GM18858 (cell line): ENCODE measurements around the gene MCEMP1.
"Not testable (repeated sequence)": the region's sequence is repeated elsewhere in the genome, so short reads cannot be mapped to it uniquely, and the experiment has no call there.

Source experiments
- ATAC-seq: cut with Tn5 transposase; IDR thresholded peaks from one replicate; pipeline ENCODE4 v1.9.1; 2021; ENCODE audit not compliant: unreplicated experiment

MCEMP1 gene

DNA sequence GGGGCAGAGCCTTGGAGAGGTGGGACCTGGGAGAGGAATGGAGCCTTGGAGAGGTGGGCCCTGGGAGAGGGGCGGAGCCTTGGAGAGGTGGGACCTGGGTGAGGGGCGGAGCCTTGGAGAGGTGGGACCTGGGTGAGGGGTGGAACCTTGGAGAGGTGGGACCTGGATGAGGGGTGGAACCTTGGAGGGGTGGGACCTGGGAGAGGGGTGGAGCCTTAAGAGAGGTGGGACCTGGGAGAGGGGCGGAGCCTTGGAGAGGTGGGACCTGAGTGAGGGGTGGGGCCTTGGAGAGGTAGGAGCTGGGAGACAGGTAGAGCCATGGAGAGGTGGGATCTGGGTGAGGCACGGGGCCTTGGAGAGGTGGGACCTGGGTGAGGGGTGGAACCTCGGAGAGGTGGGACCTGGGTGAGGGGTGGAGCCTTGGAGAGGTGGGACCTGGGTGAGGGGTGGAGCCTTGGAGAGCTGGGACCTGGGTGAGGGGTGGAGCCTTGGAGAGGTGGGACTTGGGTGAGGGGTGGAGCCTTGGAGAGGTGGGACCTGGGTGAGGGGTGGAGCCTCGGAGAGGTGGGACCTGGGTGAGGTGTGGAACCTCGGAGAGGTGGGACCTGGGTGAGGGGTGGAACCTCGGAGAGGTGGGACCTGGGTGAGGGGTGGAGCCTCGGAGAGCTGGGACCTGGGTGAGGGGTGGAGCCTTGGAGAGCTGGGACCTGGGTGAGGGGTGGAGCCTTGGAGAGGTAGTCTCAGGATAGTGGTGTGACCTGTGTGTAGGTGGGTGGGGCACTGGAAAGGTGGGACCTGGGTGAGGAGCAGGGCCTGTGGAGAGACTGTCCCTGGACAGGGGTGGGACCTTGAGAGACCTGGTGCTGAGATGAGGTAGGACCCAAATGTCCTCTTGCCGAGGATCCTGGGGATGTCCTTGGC lies 33.0 kb upstream of the MCEMP1 start:
- ATAC-seq = not testable (repeated sequence)

DNA sequence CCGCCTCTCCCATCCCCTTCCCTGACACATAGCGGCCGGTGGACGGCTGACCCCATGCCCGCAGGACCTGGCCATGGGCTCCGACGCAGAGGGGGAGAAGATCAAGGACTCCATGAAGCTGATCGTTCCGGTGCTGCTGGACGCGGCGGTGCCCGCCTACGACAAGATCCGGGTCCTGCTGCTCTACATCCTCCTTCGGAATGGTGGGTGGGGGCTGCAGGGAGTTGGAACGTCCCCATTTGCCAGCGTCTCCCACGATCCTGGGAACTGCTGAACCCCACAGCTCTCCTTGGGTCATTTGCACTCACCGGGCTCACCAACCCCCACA lies 32.4 kb upstream of the MCEMP1 start:
- ATAC-seq = no peak

DNA sequence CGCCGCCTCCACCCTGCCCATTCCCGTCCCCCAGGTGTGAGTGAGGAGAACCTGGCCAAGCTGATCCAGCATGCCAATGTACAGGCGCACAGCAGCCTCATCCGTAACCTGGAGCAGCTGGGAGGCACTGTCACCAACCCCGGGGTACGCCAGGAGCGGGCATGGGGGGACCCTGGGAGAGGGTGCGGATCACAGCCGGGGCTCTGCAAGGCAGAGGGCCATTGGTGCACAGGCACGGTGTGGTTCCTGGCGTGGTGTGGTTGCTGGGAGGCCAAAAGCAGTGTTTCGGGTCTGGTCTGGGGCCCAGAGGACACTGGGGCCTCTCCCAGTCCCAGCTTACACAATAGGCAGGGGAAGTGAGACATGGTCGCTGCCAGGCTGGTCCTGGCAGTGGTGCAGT lies 31.7 kb upstream of the MCEMP1 start:
- no peak for ATAC-seq

DNA sequence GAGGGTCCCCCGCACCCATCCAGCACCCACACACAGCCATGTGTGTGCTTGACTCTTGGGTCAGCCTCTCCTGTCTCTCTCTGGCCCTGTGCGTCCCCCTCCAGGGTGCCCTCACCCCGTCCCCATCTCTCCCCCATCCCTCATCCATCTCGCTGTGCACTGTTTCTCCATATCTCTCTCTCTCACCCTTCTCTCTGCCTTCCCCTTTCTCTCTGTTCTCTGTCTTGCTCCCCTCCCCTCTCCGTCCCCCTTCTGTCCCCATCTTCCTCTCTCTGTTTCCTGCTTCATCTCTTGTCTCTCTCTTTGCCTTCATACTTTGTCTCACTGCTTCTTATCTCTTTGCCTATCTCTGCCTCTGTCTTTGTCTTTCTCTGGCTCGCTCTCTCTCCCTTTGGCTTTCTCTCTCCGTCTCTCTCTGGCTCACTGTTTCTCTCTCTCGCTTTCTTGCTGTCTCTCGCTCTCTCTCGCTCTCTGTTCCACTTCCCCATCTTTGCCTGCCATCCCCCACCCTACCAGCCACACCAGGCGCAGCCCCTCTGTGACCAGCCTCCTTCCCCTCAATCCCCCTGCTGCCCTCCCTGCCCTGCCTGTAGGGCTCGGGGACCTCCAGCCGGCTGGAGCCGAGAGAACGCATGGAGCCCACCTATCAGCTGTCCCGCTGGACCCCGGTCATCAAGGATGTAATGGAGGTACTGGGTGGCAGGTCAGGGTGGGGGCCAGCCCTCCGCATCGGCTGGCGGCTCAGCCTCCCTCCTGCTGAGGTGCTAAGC lies 31.0 kb upstream of the MCEMP1 start:
- no peak for ATAC-seq

DNA sequence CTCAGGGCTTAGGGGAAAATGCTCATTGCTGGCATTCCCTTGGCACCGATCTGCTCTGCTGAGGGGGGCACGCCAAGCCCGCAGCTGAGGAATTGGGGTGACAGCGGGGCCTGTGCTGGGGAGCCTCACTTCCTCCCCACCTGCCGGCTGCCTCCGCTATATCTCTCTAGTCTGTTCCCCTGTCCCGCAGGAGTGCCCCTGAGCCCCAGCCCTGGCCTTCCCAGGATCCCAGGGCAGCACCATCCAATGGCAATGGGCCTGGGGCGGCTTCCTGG lies 30.5 kb upstream of the MCEMP1 start:
- no peak for ATAC-seq

DNA sequence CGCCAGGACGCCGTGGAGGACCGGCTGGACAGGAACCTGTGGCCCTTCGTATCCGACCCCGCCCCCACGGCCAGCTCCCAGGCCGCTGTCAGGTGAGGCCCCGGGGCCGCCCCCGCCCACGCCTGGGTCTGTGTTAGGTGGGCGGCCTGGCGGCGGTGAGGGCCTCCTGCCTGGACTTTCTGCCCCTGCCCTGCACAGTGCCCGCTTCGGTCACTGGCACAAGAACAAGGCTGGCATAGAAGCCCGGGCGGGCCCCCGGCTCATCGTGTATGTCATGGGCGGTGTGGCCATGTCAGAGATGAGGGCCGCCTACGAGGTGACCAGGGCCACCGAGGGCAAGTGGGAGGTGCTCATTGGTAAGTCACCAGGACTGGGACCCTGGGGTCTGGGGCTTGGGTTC lies 29.7 kb upstream of the MCEMP1 start:
- no peak for ATAC-seq

DNA sequence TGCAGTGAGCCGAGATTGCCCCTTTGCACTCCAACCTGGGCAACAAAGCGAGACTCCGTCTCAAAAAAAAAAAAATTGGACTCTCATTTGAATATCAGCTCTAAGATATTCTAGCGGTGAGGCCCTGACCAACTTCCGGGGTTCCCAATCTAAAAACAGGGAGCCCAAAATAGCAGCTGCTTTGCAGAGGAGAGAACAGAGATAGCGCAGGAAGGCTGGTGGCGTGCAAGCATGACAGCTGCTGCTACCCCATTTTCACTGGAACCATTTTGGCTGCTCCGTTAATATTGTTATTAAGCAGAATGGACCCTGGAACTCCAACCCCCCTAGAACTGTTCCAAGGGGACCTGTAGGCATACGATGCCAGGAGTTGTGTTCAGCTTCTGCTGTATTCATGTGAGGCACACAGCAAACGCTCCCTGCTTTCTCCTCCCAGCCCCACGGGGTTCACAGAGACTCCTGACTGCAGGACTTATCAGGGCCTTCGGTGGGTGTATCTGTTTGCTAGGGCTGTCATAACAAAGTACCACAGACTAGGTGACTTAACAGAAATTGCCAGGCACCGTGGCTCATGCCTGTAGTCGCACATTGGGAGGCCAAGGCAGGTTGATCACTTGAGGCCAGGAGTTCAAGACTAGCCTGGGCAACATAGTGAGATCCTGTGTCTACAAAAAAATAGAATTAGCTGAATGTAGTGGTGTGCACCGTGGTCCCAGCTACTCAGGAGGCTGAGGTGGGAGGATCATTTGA lies 28.4 kb upstream of the MCEMP1 start:
- ATAC-seq = no peak

DNA sequence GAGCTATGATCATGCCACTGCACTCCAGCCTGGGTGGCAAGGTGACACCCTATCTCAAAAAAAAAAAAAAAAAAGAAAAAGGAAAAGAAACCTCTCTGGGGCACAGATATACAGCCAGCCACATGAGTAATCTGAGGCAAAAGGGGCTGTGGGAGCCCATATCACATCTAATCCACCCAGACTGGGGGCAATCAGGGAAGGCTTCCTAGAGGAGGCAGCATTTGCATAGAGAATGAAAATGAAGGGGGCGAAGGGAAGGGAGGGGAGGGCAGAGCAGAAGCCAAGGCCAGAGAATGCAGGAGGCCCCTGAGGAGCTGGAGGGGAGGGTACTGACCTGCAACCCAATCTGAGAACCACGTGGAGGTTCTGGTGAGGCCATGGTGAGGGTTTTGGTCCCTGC lies 26.7 kb upstream of the MCEMP1 start:
- no peak for ATAC-seq

DNA sequence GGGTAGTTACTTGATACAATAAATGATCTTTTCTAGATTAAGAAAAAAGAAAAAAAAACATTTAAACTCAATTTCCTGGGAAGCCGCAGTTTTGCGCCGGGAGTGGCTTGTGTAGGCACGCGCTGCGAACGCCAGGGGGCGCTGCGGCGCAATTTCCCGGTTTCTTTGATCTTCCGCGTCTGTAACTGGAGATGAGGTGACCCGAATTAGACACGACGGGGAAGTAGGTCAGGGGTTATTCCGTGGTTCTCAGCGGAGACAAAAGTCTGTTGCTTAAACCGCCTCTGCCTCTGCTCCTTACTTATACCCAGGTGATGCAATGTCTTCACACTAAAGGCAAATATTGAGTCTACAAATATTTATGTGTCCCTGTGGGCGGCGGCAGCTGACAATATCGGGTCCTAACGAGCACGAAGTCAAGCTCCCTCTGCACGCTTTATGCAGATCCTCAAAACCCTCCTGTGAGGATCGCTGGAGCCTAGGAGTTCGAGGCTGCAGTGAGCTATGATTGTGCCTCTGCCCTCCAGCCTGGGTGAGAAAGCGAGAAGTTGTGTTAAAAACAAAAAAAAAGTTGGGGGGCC lies 24.7 kb upstream of the MCEMP1 start:
- no peak for ATAC-seq

DNA sequence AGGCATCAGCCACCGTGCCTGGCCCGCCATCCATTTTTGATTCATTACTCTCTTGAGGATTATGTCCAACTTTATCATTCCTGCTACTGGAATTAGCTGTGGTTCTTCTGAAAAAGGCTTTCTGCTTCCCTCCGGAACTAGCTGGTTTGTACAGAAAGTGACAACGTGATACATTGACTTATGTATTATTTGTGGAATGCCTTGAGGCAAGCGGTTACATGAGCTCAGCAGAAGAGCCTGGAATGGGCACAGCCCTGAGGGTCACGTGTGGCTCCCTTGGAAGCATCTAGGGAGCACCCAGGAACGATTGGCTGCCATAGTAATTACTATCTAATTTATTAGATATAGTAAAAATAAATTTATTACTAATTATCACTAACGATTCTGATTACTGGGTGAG lies 22.5 kb upstream of the MCEMP1 start:
- ATAC-seq = no peak

DNA sequence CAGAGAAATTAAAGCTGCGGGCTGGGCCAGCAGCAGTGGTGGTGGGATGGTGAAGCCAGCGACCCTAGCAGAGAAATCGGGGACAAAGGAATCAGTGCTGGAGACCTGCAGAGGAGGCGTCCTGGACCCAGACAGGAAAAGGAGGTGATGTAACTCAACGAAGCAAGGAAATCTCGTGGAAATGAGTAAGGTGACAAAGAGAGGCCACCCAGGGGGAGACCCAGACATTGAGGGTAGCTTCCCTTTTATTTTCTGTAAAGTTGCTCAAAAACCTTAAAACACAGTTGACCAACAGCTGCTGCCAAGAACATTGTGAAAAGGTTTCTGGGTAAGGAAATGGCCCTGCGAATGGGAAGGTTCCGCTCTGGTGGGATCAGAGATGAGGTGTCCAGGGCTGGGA lies 21.3 kb upstream of the MCEMP1 start:
- no peak for ATAC-seq

DNA sequence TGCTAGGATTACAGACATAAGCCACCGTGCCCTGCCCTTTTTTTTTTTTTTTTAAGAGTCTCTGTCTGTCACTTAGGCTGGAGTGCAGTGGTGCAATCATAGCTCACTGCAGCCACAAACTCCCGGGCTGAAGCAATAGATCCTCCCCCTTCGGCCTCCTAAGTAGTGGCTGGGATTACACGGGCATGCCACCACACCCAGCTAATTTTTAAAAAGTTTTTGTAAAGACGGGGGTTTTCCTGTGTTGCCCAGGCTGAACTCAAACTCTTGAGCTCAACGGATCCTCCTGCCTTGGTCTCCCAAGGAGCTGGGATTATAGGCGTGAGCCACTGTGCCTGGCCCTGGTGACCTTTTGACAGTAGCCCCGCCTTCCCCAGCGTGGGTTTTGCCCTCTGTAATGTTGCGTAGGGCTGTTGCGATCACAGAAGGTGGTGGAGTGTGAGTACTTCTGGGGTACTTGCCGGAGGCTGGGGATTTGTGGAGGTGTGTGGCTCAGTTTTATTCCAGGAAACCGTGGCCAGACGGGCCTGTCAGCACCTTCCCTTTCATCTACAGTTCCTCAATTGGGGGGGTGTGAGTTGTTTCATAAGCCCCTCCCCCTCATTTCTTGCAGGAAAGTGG lies 19.6 kb upstream of the MCEMP1 start:
- no peak for ATAC-seq

DNA sequence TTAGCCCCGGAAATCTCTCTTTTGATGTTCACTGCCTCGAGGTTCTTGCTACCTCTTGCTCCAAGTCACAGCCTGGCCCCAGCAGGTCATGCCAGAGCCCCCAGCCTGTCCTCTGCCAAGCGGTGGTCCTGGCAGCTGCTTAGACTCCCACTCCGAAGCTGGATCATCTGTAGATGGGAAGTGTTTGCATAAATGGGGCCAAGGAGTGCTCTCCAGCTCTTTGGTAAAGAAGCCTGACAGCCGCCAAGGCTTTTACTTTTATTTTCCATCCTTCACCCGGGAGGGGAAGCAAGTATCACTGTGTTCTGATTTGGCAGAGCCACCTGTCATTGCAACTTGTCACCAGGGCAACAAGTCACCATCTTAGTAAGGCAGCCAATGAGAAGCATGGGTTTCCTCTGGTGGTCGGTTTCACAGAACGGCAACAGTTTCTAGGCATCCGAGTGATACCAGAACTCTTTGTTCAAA lies 18.6 kb upstream of the MCEMP1 start:
- no peak for ATAC-seq

DNA sequence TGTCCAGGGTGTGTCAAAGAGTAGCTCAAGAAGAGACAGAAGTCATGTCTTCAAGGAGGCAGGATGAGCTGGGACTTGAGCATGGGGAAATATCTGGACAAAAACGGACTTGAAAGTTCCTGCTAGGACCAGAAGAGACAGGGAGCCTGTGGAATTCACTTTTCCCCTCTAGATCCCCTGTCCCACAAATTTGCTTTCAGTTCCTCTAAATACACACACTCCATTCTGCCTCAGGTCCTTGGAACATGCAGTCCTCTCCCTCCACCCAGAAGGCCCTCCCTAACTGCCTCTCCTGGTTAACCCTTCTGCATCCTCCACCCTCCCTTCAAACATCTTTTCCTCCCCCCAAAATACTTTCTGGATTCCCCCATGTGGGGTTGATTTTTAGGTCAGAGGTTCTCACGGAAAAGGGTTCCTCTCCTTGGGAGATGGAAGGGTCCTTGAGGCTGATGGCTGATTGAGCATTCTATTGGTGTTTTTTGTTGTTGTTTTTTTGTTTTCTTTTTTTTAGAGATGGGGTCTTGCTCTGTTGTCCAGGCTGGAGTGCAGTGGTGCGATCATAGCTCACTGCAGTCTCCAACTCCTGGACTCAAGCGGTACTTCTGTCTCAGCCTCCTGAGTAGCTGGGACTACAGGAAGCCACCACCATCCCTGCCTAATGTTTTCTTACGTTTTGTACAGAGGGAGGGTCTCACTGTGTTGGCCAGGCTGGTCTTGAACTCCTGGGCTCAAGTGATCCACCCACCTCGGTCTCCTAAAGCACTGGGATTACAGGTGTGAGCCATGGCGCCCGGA lies 14.9 kb upstream of the MCEMP1 start:
- ATAC-seq = no peak

DNA sequence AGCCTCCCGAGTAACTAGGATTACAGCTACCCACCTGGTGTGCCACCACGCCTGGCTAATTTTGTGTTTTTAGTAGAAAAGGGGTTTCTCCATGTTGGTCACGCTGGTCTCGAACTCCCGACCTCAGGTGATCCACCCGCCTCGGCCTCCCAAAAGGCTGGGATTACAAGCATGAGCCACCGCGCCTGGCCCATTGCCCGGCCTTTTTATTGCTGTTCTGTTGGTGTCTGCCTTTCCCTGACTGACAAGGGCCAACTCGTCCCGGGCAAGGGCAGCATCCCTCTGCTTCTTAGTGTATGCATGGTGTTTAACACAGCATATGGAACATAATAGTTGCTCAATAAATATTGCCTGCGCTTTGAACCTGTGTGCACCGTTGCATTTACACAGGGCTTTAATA lies 14.2 kb upstream of the MCEMP1 start:
- no peak for ATAC-seq

DNA sequence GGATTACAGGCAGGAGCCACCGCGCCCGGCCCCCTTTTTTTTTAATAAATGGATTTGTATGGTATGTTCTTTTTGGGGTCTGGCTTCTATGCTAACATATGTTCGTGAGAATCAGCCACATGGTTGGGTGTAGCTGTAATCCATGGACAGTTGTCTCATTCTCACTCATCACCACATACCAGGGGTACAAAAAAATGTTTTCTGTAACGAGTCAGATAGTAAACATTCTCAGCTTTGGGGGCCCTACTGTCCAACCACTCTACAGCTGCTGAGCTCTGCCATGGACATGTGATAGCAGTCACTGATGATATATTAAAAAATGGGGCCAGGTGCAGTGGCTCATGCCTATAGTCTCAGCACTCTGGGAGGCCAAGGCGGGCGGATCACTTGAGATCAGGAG lies 13.2 kb upstream of the MCEMP1 start:
- ATAC-seq = no peak

DNA sequence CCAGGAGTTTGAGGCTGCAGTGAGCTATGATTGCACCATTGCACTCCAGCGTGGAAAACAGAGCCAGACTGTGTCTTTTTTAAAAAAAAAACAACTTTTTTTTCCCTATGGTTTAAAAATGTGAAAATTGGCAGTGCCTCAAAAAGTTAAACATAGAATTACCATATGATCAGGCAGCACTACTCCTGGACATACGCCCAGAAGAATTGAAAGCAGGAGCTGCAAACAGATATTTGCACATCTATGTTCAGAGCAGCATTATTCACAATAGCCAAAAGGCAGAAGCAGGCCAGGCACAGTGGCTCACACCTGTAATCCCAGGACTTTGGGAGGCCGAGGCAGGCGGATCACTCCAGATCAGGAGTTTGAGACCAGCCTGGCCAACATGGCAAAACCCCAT lies 11.8 kb upstream of the MCEMP1 start:
- no peak for ATAC-seq

DNA sequence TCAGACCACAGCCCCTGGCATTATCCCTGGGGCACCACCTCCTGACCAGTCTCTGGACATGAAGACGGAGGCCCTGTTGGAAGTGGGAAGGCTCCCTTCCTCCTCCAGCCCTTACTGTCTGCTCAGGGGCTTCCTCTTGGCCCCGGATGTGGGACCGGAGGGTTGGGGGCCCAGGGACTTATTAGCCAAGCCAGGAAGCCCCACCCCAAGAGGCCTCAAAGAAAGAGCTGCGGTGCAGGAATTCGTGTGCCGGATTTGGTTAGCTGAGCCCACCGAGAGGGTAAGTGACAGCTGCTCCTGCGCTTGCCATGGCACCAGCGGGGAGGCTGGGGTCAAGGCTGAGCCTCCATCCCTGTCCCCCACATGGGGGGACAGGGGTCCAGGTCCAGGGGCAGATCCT lies 8.0 kb upstream of the MCEMP1 start, which contains the start of gene RETN:
Gene RETN, plus strand, starts transcription at position 208 of the 400 bp plus-strand sequence. CDS start 278 bp downstream, outside the sequence.
- no peak for ATAC-seq

DNA sequence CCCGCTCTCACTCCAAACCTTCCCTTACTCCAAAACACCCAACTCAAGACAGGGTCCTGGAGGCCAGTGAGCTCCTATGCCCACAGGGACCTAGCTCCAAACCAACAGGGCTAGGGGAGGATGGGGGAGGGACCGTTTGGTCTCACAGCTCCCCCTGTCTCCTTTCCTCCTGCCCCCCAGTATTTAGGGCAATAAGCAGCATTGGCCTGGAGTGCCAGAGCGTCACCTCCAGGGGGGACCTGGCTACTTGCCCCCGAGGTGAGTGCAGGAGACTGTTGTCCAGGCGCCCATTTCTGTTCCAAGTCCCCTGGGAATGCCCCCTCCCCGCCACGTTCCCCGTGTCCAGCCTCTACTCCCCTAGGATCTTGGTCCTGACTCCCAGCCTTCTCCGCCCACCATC lies 7.2 kb upstream of the MCEMP1 start:
- ATAC-seq = no peak

DNA sequence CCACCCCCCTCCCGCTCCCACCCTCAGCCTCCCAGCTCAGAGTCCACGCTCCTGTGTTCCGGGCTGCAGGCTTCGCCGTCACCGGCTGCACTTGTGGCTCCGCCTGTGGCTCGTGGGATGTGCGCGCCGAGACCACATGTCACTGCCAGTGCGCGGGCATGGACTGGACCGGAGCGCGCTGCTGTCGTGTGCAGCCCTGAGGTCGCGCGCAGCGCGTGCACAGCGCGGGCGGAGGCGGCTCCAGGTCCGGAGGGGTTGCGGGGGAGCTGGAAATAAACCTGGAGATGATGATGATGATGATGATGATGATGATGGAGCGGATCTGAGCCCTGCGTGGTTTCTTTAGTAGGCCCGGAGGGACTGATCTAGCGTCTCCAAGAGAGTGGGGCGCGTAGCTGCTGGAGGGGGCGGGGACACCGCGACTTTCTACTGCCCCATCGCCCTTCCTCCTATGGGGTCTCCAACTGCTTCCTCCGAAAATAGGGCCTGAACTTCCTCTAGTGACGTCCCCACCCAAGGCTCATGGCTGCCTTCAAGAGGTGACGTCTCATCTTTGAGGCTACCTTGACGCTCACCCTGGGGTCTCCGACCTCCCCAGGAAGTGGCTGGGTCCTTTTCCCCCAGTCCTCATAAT lies 6.6 kb upstream of the MCEMP1 start:
- ATAC-seq = no peak
